ENCODE data around the gene SLC2A14.
"Not testable (repeated sequence)": the region's sequence is repeated elsewhere in the genome, so short reads cannot be mapped to it uniquely, and the experiment has no call there.

SLC2A14 gene

DNA sequence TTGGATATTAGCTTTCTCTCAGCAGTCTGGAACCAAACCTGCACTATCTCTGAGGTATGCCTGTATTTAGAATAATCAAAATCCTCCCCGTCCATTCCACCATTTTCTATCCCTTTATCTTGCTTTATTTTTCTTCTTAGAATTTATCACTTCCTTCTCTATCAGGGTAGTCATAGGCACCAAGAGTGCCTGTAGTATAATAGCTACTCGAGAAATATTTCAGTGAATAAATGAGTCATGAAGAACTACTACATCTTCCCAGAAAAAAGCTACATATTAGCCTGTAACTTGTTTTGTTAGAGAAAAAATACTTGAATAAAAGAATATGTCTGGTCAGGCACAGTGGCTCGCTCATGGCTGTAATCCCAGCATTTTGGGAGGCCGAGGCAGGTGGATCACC lies 4.3 kb downstream of the SLC2A14 start:
- DNase-seq: no peak

DNA sequence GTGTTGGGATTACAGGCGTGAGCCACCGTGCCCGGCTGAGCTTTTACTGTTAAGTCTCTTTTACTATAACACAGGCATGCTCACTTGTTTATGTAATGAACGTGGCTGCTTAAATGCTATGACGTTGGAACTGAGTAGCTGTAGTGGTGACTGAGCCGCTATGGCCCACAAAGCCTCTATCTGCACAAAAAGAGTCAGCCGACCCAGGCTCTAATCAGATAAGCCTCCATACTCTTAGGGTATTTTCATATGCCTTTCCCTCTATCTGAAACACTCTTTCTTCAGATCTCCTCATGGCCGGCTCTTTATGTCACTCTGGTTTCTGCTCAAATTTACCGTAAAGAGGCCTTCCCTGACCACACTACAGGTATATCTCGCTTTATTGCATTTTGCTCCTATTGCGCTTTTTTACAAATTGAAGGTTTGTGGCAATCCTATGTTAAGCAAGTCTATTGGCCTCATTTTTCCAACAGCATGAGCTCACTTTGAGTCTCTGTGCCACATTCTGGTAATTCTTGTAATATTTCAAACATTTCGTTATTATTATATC lies 8.0 kb downstream of the SLC2A14 start:
- DNase-seq: no peak

DNA sequence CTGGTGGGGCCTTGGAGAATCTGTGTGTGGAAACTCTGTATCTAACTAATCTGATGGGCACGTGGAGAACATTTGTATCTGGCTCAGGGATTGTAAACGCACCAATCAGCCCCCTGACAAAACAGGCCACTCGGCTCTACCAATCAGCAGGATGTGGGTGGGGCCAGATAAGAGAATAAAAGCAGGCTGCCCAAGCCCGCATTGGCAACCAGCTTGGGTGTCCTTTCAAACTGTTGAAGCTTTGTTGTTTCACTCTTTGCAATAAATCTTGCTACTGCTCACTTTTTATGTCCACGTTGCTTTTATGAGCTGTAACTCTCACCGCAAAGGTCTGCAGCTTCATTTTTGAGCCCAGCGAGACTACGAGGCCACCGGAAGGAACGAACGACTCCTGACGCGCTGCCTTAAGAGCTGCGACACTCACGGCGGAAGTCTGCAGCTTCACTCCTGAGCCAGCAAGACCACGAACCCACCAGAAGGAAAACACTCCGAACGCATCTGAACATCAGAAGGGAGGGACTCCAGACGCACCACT lies 9.8 kb downstream of the SLC2A14 start:
- not testable (repeated sequence) for DNase-seq

DNA sequence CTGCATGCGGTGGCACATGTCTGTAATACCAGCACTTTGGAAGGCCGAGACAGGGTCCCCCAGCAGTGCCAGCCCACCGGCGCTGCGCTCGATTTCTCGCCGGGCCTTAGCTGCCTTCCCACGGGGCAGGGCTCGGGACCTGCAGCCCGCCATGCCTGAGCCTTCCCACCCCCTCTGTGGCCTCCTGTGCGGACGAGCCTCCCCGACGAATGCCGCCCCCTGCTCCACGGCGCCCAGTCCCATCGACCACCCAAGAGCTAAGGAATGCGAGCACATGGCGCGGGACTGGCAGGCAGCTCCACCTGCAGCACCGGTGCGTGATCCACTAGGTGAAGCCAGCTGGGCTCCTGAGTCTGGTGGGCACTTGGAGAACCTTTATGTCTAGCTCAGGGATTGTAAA lies 10.4 kb downstream of the SLC2A14 start:
- DNase-seq: not testable (repeated sequence)

DNA sequence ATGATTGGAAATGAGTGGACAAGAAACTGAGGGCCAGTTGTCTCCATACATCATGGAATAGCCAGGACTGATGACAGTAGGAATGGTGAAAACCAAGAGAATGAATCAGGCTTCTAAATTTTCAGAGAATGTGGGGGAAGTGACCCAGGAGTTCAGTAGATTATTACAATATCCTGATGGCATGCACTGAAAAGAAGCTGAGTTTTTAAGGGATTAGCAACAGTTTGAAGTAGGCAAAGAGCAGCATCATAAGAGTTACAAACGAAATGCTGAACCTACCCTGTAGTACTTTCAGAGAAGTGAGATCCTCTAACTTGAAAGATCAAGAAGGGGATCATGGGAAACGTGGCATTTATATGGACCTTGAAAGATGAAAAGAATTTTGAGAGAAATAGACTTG lies 13.2 kb downstream of the SLC2A14 start:
- no peak for DNase-seq

DNA sequence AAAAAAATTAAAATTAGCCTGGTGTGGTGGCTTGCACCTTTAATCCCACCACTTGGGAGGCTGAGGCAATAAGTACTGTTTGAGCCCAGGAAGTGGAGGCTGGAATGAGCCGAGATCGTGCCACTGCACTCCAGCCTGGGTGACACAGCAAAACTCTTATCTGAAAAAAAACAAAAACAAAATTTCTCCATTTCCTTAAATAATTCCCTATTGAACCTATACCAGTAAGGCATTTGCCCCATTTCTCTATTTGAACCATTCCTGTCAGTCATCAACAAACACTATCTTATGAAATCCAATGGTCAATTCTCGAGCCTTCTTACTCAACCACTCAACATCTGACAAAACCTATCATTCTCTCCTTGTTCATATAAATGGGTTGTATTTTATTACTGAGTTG lies 14.7 kb downstream of the SLC2A14 start:
- DNase-seq: no peak

DNA sequence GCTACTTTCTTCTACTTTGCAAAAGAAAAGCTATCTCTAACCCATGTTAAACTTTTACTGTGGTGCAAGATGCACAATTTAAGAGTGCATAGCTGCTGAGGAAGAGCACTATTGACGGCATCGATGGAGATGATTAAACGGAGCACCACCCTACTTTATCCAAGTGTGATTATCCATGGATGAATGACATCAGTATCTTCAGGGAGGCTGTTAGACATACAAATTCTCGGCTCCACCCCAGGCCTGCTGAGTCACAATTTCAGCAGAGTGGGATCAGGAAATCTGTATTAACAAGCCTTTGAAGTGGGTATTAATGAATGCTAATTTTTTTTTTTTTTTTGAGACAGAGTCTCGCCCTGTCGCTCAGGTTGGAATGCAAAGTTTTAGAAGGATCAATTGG lies 16.2 kb downstream of the SLC2A14 start:
- DNase-seq: no peak

DNA sequence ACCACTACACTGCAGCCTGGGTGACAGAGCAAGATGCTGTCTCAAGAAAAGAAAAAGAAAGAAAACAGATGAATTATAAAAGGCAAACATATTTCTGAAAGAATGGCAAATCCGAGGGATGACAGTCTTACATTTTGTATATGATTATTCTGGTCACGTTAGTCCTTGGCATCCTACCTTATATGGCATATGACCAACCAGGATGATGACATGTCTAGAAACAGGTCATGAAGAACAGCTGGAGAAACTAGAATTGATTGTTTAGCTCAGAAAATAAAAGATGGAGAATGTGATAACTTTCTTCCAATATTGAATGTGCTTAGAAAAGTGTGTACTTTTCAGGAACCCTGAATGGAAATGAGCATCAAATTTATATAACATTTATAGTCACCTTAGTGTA lies 19.2 kb downstream of the SLC2A14 start:
- DNase-seq: no peak

DNA sequence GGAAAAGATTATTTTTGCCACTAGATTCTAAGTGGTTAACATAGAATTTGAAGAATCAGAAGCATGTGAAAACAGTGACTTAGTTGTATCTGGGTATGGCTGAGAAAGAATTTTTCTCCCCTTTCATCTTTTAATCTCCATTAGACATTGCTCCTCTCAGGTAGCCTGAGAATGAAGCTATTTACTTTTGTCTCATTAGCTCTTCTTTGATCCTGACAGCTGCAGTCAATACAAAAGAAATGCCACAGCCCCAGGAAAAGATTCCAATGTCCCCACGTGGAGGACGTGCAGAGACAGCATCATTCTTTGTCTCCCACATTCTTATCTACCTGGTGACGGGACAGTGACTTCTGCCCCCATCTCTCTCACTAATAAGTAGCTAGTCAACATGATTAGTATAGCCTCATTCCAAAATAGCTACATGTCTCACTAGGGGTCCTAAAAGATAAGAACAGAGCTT lies 21.1 kb downstream of the SLC2A14 start:
- DNase-seq: not testable (repeated sequence)

DNA sequence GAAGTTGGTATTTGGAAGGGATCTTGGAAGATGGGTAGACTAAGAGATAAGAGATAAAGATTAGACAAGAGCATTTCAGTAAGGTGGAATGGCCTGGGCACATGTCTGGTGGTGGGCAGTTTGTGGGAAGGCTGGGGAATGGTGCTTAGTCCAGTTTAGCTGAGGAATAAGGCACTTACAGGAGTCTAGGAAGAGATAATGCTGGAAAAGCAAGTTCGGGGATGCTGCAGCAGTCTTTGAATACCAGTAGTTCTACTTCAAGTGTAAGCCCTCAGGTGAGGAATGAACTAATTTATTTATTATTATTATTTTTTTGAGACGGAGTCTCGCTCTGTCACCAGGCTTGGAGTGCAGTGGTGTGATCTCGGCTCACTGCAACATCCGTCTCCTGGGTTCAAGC lies 22.6 kb downstream of the SLC2A14 start:
- DNase-seq: not testable (repeated sequence)

DNA sequence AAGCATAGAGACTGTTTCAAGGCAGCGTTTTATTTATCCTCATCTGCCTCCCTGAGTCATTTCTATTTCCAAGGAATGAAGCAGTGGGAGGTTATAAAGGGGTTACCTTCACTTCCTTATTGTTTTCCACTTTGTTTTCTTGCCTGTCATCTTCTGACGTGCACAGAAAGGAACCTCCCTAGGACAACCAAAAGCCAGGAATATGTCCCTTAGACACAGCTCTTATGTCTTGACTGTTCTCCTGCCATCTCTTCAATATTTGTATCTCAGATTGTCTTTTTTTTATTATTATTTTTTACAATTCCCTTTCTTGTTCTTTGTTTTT lies 24.7 kb downstream of the SLC2A14 start:
- DNase-seq: not testable (repeated sequence)

DNA sequence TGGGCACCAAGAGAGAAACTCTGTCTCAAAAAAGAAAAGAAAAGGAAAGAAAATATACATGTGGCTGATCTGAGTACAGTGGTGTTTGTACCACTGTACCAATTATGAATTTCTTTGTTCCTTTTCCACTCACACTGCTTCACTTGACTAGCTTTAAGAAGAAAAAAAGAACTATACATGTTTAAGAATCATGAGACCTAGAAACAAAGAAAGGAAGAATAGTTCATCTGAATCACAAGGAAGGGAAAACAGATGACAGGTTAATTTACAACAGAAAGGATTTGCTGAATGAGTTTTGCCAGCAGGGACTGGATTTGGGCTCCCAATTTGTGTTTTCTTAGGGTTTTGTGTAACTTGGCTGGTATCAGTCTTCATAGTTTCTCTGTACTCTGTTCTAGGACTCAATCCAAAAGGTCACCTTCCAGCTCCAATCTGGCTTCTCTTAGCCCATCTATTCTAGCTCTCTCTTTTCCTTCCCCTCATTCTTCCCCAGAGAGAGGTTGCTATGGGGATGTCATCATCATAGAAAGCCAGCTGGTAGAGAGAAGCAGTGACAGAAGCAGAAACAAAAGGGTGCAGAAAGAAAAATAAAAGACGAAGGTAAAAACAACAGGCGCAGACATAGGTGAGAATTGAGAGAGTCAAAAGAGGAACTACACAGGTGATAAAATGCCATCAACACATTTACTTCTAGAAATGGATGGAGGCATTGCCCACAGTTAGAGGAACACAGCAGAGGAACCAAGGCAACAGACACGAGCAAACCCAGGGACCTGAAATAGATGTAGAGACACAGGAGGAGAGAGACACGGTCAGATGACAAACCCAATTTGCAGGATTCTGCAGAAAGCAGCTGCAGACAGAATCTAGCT lies 25.3 kb downstream of the SLC2A14 start:
- not testable (repeated sequence) for DNase-seq

DNA sequence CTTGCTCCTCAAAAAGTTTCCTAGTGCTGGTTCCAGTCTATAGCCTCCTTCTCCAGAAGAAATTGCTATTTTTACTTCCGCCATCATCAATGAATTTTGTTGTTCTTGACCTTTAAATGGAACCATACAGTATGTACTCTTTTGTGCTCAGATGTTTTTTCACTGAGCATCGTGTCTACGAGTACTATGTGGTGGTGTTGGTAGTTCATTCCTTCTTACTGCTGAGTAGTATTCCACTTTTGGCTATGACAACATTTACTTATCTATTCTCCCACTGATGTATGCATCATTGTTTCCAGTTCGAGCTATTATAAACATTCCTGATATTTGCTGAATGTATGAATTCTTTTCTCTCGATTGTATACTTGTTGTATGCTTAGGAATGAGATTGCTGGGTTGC lies 28.6 kb downstream of the SLC2A14 start:
- DNase-seq: no peak

DNA sequence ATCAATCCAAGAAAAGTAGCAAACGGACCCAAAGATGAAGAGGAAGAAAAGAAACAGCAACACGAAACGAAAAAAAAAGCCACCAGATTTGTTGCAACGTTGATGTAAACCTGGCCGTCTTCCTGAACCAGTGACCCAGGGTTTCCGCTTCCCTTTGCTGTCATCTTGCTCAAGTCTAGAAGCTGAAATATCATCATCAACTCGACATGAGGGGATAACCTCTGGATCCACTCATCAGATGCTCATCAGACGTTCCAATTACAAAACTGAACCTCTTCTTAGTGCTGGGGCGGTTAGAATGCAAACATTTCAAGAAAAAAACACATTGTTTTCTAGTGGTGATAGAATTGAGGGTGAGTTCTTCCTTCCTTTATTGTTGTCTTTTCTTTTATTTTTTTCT lies 29.1 kb downstream of the SLC2A14 start:
- not testable (repeated sequence) for DNase-seq

DNA sequence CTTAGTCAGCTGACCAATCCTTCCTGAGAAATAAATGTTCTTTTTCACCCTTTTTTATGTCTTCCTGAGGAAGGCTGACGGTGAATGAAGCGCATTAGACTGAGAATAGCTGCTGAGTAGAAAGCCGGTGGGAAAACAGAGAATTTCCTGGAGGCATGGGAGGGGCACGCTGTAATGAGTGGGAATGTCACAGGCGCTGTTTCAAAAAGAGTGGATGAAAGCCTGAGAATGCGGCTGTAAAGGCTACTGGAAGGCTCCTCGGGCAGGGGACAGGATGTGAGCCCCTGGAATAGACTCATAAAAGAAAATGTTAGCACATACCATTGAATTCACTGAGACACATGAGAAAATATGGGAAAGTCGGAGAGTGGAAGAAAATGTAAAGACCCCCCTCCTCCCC lies 29.6 kb downstream of the SLC2A14 start:
- DNase-seq: not testable (repeated sequence)

DNA sequence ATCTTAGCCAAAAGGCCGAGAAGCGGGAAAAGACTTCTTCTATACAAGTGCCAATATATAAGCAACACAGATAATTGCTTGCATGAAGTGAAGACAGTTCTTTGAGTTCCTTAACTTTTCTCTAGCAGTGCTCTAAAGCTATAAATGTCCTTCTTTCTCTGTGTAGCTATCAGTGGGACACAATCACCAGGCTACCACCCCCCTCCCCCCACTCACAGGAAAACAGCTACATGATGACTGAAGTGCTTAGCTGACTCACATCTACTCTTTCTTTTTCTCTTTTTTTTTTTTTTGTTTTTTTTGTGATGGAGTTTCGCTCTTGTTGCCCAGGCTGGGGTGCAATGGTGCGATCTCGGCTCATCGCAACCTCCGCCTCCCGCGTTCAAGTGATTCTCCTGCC lies 30.3 kb downstream of the SLC2A14 start:
- not testable (repeated sequence) for DNase-seq

DNA sequence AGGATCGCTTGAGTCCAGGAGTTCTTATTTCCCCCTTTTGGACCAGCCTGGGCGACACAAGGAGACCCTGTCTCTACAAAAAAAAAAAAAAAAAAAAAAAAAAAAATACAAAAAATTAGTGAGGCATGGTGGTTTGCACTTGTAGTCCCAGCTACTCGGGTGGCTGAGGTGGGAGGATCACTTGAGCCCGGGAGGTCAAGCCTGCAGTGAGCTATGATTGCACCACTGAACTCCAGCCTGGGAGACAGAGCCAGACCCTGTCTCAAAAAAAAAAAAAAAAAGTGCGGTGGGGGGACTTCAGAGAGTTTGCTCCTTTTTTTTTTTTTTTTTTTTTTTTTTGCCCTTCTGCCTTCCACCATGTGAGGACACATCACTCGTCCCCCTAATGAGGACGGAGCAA lies 32.9 kb downstream of the SLC2A14 start:
- DNase-seq: not testable (repeated sequence)

DNA sequence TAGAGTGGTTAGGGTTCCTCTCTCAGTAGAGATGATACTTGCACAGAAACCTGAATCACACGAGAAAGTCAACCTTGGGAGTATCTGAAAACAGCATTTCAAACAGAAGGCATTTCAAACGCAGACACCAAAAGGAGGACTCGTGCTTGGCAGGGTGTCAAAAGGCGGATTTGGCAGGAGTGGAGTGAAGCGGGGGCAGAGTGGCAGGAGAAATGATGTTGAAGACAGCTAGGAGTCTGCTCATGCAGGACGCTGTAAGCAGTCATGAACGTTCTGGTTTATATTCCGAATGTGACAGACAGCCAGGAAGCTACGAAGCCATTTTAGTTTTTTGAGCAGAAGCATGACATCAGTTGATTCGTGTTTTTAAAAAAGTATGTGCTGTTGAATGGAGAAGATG lies 33.5 kb downstream of the SLC2A14 start:
- not testable (repeated sequence) for DNase-seq

DNA sequence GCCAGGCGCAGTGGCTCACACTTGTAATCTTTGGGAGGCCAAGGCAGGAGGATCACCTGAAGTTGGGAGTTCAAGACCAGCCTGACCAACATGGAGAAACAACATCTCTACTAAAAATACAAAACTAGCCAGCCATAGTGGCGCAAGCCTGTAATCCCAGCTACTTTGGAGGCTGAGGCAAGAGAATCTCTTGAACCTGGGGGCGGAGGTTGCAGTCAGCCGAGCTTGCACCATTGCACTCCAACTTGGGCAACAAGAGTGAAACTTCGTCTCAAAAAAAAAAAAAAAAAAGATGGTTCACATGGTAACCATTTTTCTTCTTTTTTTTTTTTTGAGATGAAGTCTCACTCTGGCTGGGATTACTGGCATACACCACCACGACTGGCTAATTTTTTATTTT lies 35.3 kb downstream of the SLC2A14 start:
- DNase-seq: no peak

DNA sequence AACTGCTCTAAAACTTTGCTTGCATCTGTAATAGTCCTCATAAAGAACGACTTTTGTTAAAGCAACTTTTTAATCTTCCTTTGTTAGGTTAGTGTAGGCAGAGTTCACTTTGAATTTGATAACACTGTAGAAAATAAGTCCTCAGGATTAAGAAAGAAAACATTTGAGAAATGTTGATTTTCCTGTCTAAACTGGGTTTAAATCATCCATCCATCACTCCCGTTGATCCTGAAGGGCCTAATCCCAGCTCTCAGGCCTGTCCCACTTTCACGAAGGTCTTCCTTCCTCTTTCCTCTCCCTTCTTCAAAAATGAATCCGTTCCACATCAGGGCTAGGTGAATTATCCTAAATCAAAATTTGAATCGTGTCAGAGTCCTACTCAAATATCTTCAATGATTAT lies 36.9 kb downstream of the SLC2A14 start:
- DNase-seq: no peak

DNA sequence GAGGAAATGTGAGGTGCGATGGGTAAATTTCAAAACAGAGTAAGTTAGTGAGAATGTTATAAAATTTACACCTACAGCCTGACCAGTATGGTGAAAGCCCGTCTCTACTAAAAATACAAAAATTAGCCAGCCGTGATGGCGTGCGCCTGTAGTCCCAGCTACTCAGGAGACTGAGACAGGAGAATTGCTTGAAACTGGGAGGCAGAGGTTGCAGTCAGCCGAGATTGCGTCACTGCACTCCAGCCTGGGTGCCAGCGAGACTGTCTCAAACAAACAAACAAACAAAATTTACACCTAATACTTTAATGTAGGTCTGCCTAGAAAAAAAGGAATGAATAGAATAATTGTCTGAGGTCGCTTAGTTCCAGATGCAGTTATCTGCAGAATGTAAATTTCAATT lies 37.6 kb downstream of the SLC2A14 start:
- no peak for DNase-seq

DNA sequence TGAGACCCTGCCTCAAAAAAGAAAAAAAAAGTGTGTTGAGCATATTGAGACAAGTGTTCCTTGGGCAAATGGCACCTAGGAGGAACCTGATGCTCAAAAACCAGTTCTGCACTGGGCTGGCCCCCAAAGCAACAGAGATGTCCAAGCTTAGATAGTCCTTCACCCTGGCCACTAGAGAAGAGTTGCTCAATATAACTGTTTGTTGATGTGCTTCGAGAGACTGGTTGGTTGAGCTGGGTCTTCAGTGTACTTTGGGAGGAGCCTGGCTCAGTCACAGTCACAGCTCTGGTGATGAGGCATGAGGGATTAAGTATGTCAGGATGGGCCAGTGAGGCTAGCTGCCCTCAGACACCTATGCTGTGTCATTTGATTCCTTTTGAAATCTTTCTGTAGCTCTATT lies 38.0 kb downstream of the SLC2A14 start:
- DNase-seq: no peak

DNA sequence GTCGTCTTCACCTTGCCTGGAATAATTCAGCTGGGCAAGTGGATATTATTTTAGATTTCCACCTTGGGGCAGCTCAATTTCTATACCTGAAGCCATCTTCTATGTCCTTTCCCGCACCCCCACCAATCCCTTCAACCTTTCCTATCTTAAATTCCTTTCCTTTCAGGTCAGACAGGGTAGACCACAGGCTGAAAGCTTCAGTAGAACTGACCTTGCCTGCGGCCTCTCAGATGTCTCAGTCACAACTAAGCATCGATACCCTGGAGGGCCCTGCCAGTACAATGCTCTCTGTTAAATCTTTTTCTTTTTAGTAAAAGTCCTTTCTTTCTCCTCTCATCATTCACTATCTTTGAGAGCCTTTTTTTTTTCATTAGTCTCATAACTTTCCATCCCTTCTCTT lies 38.9 kb downstream of the SLC2A14 start:
- DNase-seq: no peak

DNA sequence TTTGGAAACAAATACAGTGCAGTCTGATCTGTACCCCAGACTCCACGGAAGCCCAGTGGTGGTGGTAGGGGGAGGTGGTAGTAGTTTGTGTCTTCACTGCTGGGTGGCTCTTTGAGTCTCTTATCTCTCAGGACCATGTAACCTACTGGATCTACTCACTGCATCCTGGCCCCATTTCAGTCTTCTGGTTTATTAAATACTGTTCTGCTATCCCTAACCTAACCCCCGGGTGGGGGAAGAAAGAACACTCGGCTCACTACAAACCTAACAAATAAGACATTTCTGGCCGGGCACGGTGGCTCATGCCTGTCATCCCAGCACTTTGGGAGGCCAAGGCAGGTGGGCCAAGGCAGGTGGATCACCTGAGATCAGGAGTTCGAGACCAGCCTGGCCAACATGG lies 39.5 kb downstream of the SLC2A14 start:
- not testable (repeated sequence) for DNase-seq
